Stimulated activated CD4-positive, alpha-beta T cell treated with anti-CD3 and anti-CD28 coated beads, Interleukin-4, amount 100 ng/mL, for 24 hours (primary cell): ENCODE measurements around the gene RXRA.

ENCODE experiments used
- DNase-seq: peaks from one replicate; pipeline ENCODE4 v3.0.0-alpha.2; 2020

RXRA gene

GRCh38 chr9:134314039-134314949 is 12.0 kb upstream of the RXRA start:
- no peak for DNase-seq

GRCh38 chr9:134314950-134315715 is 11.1 kb upstream of the RXRA start:
- DNase-seq: no peak

GRCh38 chr9:134315716-134316448 is 10.4 kb upstream of the RXRA start:
- no peak for DNase-seq

GRCh38 chr9:134316449-134317160 is 9.7 kb upstream of the RXRA start:
- no peak for DNase-seq

GRCh38 chr9:134317400-134317789 is 8.9 kb upstream of the RXRA start:
- DNase-seq: no peak

GRCh38 chr9:134317790-134318414 is 8.4 kb upstream of the RXRA start:
- DNase-seq: no peak

- DNase-seq: no peak
Observed at GRCh38 chr9:134318481-134318891, 7.8 kb upstream of the RXRA start.

- DNase-seq: no peak
Observed at GRCh38 chr9:134318941-134319305, 7.3 kb upstream of the RXRA start.

GRCh38 chr9:134319306-134320125 is 6.7 kb upstream of the RXRA start:
- no peak for DNase-seq

- no peak for DNase-seq
Observed at GRCh38 chr9:134320126-134320867, 6.0 kb upstream of the RXRA start.

GRCh38 chr9:134320868-134321471 is 5.3 kb upstream of the RXRA start:
- no peak for DNase-seq

GRCh38 chr9:134321531-134321930 is 4.7 kb upstream of the RXRA start:
- no peak for DNase-seq

- no peak for DNase-seq
Observed at GRCh38 chr9:134321946-134322741, 4.1 kb upstream of the RXRA start.

- no peak for DNase-seq
Observed at GRCh38 chr9:134322781-134323241, 3.4 kb upstream of the RXRA start.

- DNase-seq: no peak
Observed at GRCh38 chr9:134323741-134324358, 2.4 kb upstream of the RXRA start.

GRCh38 chr9:134324359-134325095 is 1.7 kb upstream of the RXRA start:
- peak; percentile 24 for DNase-seq

- DNase-seq: no peak
Observed at GRCh38 chr9:134325096-134325812, 1.0 kb upstream of the RXRA start.
